ENCODE measurements around the gene ARMC2. TPM values are rescaled to one million over a fixed set of nuclear protein-coding genes. Genes with fewer than 3 reads are reported as not detected.

The ARMC2 gene
- total and polyA plus RNA-seq, 2 donors from 2014 or later, result 1.9 to 12.7 TPM

- DNase-seq (no peak), FAIRE-seq (no peak)
- TF ChIP-seq CTCF (IDR thresholded peaks at IDR 0.05; ENCODE audit: borderline replicate concordance, extremely low read depth, insufficient read depth), result no peak
- no peaks in the 10 kb centered on the region for H3K36me3 ChIP-seq (ENCODE audit: control insufficient read depth in 2 of 3, insufficient read depth in 3 of 3, low read length in 3 of 3)
- no peak overlapping the region for H3K27ac ChIP-seq (ENCODE audit: low read depth in 2 of 2, low read length in 2 of 2)
- H3K27me3 ChIP-seq (ENCODE audit: control insufficient read depth, insufficient read depth, low read length), result no peaks in the 10 kb centered on the region
- H3K4me1 ChIP-seq (ENCODE audit: control insufficient read depth in 2 of 3, insufficient read depth in 2 of 3, low read depth in 1 of 3, low read length in 3 of 3), result peaks cover 0 to 4% (median 0%) of the 10 kb centered on the region in 3 donors
- intact Hi-C loops (cut with DNase I), result no loop called here
- H3K4me3 ChIP-seq (ENCODE audit: low read length in 3 of 3), result no peak overlapping the region
- no peaks in the 10 kb centered on the region for H3K9me3 ChIP-seq (ENCODE audit: control insufficient read depth in 2 of 3, insufficient read depth in 1 of 3, low read length in 3 of 3)
- no peak overlapping the region for H3K9ac ChIP-seq (ENCODE audit: low read length in 3 of 3)
These were observed 9.1 kb upstream of the ARMC2 start for GRCh38 chr6:108839083-108839642.

- Histone ChIP-seq H3K9ac (ENCODE audit: low read length in 3 of 3) (no peak overlapping the region), H3K9me3 (ENCODE audit: control insufficient read depth in 2 of 3, insufficient read depth in 1 of 3, low read length in 3 of 3) (no peaks in the 10 kb centered on the region), H3K4me3 (ENCODE audit: low read length in 3 of 3) (no peak overlapping the region), H3K27me3 (ENCODE audit: control insufficient read depth, insufficient read depth, low read length) (no peaks in the 10 kb centered on the region), H3K36me3 (ENCODE audit: control insufficient read depth in 2 of 3, insufficient read depth in 3 of 3, low read length in 3 of 3) (no peaks in the 10 kb centered on the region), H3K4me1 (ENCODE audit: control insufficient read depth in 2 of 3, insufficient read depth in 2 of 3, low read depth in 1 of 3, low read length in 3 of 3) (peaks cover 0 to 4% (median 0%) of the 10 kb centered on the region in 3 donors), H3K27ac (ENCODE audit: low read depth in 2 of 2, low read length in 2 of 2) (no peak overlapping the region)
- TF ChIP-seq CTCF (IDR thresholded peaks at IDR 0.05; ENCODE audit: borderline replicate concordance, extremely low read depth, insufficient read depth), result no peak
- FAIRE-seq, result no peak
- intact Hi-C loops (cut with DNase I), result no loop called here
- no peak for DNase-seq
These were observed 7.3 kb upstream of the ARMC2 start for GRCh38 chr6:108840919-108841318.

- intact Hi-C loops (cut with DNase I), result no loop called here
- TF ChIP-seq CTCF (IDR thresholded peaks at IDR 0.05; ENCODE audit: borderline replicate concordance, extremely low read depth, insufficient read depth), result no peak
- FAIRE-seq (no peak), DNase-seq (peak in 1 of 5 donors; percentile 26)
- no peaks in the 10 kb centered on the region for H3K36me3 ChIP-seq (ENCODE audit: control insufficient read depth in 2 of 3, insufficient read depth in 3 of 3, low read length in 3 of 3)
- no peak overlapping the region for H3K4me3 ChIP-seq (ENCODE audit: low read length in 3 of 3)
- no peak overlapping the region for H3K9ac ChIP-seq (ENCODE audit: low read length in 3 of 3)
- H3K27me3 ChIP-seq (ENCODE audit: control insufficient read depth, insufficient read depth, low read length), result no peaks in the 10 kb centered on the region
- no peaks in the 10 kb centered on the region for H3K9me3 ChIP-seq (ENCODE audit: control insufficient read depth in 2 of 3, insufficient read depth in 1 of 3, low read length in 3 of 3)
- H3K4me1 ChIP-seq (ENCODE audit: control insufficient read depth in 2 of 3, insufficient read depth in 2 of 3, low read depth in 1 of 3, low read length in 3 of 3), result peaks cover 0 to 4% (median 0%) of the 10 kb centered on the region in 3 donors
- no peak overlapping the region for H3K27ac ChIP-seq (ENCODE audit: low read depth in 2 of 2, low read length in 2 of 2)
These were observed 6.8 kb upstream of the ARMC2 start for GRCh38 chr6:108841377-108841855.

- Histone ChIP-seq H3K4me1 (ENCODE audit: control insufficient read depth in 2 of 3, insufficient read depth in 2 of 3, low read depth in 1 of 3, low read length in 3 of 3) (peaks cover 0 to 5% (median 2%) of the 10 kb centered on the region in 3 donors), H3K9me3 (ENCODE audit: control insufficient read depth in 2 of 3, insufficient read depth in 1 of 3, low read length in 3 of 3) (no peaks in the 10 kb centered on the region), H3K27ac (ENCODE audit: low read depth in 2 of 2, low read length in 2 of 2) (no peak overlapping the region), H3K9ac (ENCODE audit: low read length in 3 of 3) (no peak overlapping the region), H3K36me3 (ENCODE audit: control insufficient read depth in 2 of 3, insufficient read depth in 3 of 3, low read length in 3 of 3) (no peaks in the 10 kb centered on the region), H3K27me3 (ENCODE audit: control insufficient read depth, insufficient read depth, low read length) (no peaks in the 10 kb centered on the region), H3K4me3 (ENCODE audit: low read length in 3 of 3) (no peak overlapping the region)
- DNase-seq, result peak in 1 of 5 donors; percentile 9
- TF ChIP-seq CTCF (IDR thresholded peaks at IDR 0.05; ENCODE audit: borderline replicate concordance, extremely low read depth, insufficient read depth), result no peak
- intact Hi-C loops (cut with DNase I), result no loop called here
- FAIRE-seq, result no peak
These were observed 4.1 kb upstream of the ARMC2 start for GRCh38 chr6:108844135-108844534.

Data from kidney (tissue), 14 donors.